Osteocyte (in vitro differentiated cells): ENCODE measurements around the gene ZER1. TPM values are rescaled to one million over a fixed set of nuclear protein-coding genes. Genes with fewer than 3 reads are reported as not detected.
"Not testable (repeated sequence)": the region's sequence is repeated elsewhere in the genome, so short reads cannot be mapped to it uniquely, and the experiment has no call there.

Source experiments
- DNase-seq: peaks from one replicate; pipeline ENCODE4 v3.0.0; 2021; ENCODE audit warnings: mixed read lengths; ENCODE audit not compliant: unreplicated experiment; ENCODE audit errors: extremely low spot score
- H3K27ac Mint-ChIP-seq: one replicate; pipeline ENCODE4 v1.8.0; 2021; ENCODE audit warnings: mild to moderate bottlenecking, mixed read lengths; ENCODE audit not compliant: unreplicated experiment
- H3K27me3 Mint-ChIP-seq: one replicate; pipeline ENCODE4 v1.8.0; 2021; ENCODE audit warnings: mixed read lengths; ENCODE audit not compliant: unreplicated experiment
- H3K36me3 Mint-ChIP-seq: one replicate; pipeline ENCODE4 v1.8.0; 2021; ENCODE audit warnings: mixed read lengths; ENCODE audit not compliant: unreplicated experiment
- H3K4me1 Mint-ChIP-seq: one replicate; pipeline ENCODE4 v1.8.0; 2021; ENCODE audit warnings: mixed read lengths; ENCODE audit not compliant: unreplicated experiment
- H3K4me3 Mint-ChIP-seq: one replicate; pipeline ENCODE4 v1.8.0; 2021; ENCODE audit warnings: mild to moderate bottlenecking, moderate library complexity, mixed read lengths; ENCODE audit not compliant: unreplicated experiment
- H3K9me3 Mint-ChIP-seq: one replicate; pipeline ENCODE4 v1.8.0; 2021; ENCODE audit warnings: mixed read lengths; ENCODE audit not compliant: unreplicated experiment
- CTCF ChIP-seq: fragments of 200-600 bp; sonication (generic); IDR thresholded peaks from 2 replicates; pipeline ENCODE4 v1.5.0; 2021; ENCODE audit warnings: antibody characterized with exemption, mild to moderate bottlenecking, moderate library complexity
- total RNA-seq: library from RNA; stranded (reverse); gene quantifications from 2 replicates; pipeline ENCODE4 v1.2.1, GENCODE V29; 2021

ZER1 gene
- total RNA-seq, 1 donor from 2014 or later = 61.9 TPM

- no peak overlapping the region for H3K4me3 Mint-ChIP-seq
- no peaks in the 10 kb centered on the region for H3K4me1 Mint-ChIP-seq
- TF ChIP-seq CTCF = no peak
- H3K27ac Mint-ChIP-seq = no peak overlapping the region
- H3K9me3 Mint-ChIP-seq = no peaks in the 10 kb centered on the region
- H3K36me3 Mint-ChIP-seq = peaks cover 21% of the 10 kb centered on the region
- H3K27me3 Mint-ChIP-seq = no peaks in the 10 kb centered on the region
- no peak for DNase-seq
These were observed 36.1 kb upstream of the ZER1 start for GRCh38 chr9:128807827-128808226.

DNA sequence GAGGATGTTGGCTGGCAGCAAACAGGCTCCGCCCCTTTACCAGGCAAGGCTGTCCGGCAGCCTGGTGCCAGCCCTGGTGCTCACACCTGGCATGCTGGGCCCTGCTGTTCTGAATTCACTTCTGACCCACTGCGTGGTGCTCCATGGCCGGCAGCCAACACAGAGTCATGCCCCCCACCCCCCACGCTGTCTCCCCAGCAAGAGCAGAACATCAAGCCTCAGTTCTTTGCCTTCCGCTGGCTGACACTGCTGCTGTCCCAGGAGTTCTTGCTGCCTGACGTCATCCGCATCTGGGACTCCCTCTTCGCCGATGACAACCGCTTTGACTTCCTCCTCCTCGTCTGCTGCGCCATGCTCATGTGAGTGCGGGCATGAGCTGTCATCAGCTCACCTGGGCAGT, 33.9 kb upstream of the ZER1 start:
- Mint-ChIP-seq H3K4me1 (no peaks in the 10 kb centered on the region), H3K27me3 (no peaks in the 10 kb centered on the region), H3K36me3 (peaks cover 33% of the 10 kb centered on the region), H3K27ac (no peak overlapping the region), H3K9me3 (no peaks in the 10 kb centered on the region), H3K4me3 (no peak overlapping the region)
- TF ChIP-seq CTCF = no peak
- DNase-seq = no peak

DNA sequence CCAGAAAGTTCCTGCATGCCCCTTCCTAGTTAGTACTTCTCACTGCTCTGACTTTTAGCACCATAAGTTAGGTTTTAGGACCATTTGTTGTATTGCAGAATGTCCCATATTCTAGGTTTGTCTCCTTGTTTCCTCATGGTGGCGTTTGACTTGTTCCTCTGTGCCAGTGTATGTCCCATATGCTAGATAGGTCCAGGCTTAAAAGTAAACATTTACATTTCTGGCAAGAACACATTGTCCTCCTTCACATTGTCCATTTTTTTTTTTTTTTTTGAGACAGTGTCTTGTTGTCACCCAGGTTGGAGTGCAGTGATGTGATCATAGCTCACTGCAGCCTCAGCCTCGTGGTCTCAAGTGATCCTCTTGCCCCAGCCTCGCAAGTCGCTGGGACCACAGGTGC, 30.8 kb upstream of the ZER1 start:
- H3K9me3 Mint-ChIP-seq = no peaks in the 10 kb centered on the region
- no peak for TF ChIP-seq CTCF
- H3K27ac Mint-ChIP-seq = no peak overlapping the region
- peaks cover 43% of the 10 kb centered on the region for H3K36me3 Mint-ChIP-seq
- no peak for DNase-seq
- H3K4me3 Mint-ChIP-seq = no peak overlapping the region
- no peaks in the 10 kb centered on the region for H3K4me1 Mint-ChIP-seq
- H3K27me3 Mint-ChIP-seq = no peaks in the 10 kb centered on the region

GRCh38 chr9:128800061-128800460, 28.3 kb upstream of the ZER1 start:
- DNase-seq = no peak
- no peaks in the 10 kb centered on the region for H3K27me3 Mint-ChIP-seq
- H3K36me3 Mint-ChIP-seq = peaks cover 41% of the 10 kb centered on the region
- no peak overlapping the region for H3K27ac Mint-ChIP-seq
- no peaks in the 10 kb centered on the region for H3K9me3 Mint-ChIP-seq
- no peak overlapping the region for H3K4me3 Mint-ChIP-seq
- TF ChIP-seq CTCF = no peak
- no peaks in the 10 kb centered on the region for H3K4me1 Mint-ChIP-seq

DNA sequence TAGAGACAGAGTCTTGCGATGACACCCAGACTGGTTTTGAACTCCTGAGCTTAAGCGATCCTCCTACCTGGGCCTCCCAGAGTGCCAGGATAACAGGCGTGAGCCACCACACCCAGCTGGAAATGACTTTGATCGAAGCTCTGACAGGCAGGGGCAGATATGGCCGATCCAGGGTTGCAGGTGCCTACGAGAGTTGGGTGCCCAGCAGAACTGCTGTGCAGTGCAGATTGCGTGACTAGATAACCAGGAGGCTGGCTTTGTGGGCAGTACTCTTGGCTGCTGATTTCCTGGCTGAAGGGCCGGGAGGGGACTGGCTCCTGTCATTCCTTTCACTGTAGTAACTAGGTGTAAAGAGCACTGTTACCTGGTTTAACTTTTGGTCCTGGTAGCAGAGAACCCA, 27.2 kb upstream of the ZER1 start:
- DNase-seq = no peak
- no peak for TF ChIP-seq CTCF
- H3K27me3 Mint-ChIP-seq = no peaks in the 10 kb centered on the region
- H3K36me3 Mint-ChIP-seq = peaks cover 40% of the 10 kb centered on the region
- no peaks in the 10 kb centered on the region for H3K4me1 Mint-ChIP-seq
- no peak overlapping the region for H3K27ac Mint-ChIP-seq
- no peaks in the 10 kb centered on the region for H3K9me3 Mint-ChIP-seq
- no peak overlapping the region for H3K4me3 Mint-ChIP-seq

DNA sequence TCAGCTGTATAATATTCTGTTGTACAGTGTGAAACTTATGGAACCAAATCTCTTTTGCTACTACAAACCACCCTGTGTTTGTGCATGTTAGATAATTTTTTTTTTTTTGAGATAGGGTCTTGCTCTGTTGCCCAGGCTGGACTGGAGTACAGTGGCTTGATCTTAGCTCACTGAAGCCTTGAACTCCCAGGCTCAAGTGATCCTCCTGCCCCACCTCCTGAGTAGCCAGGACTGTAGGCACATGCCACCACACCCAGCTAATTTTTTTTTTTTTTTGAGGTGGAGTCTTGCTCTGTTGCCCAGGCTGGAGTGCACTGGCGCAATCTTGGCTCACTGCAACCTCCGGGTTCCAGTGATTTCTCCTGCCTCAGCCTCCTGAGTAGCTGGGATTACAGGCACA, 23.2 kb upstream of the ZER1 start:
- peaks cover 39% of the 10 kb centered on the region for H3K36me3 Mint-ChIP-seq
- not testable (repeated sequence) for DNase-seq, H3K4me3 Mint-ChIP-seq, H3K27me3 Mint-ChIP-seq, H3K9me3 Mint-ChIP-seq, H3K27ac Mint-ChIP-seq, H3K4me1 Mint-ChIP-seq
